ENCODE results near the gene PAIP2.

- TF ChIP-seq POLR2A (IDR thresholded peaks at IDR 0.05; ENCODE audit: low read length), result no peak
- TF ChIP-seq GATA1 (IDR thresholded peaks at IDR 0.05; ENCODE audit: low read depth, low read length), result no peak
These were observed 2.5 kb downstream of the PAIP2 start for GRCh38 chr5:139344177-139344576.

Data from erythroblast (primary cell).